Ascending aorta (tissue), 2 donors: ENCODE measurements around the gene SLAMF8. TPM values are rescaled to one million over a fixed set of nuclear protein-coding genes. Genes with fewer than 3 reads are reported as not detected.

Source experiments
- DNase-seq, 2 donors: peaks; one replicate each; pipeline ENCODE4 v3.0.0-alpha.2; 2019; ENCODE audit warnings: low spot score in 2 of 2
- H3K27ac ChIP-seq, 2 donors: fragments of 200-600 bp; sonication (generic); one replicate each; pipeline ENCODE4 v1.5.1; 2016 to 2017; ENCODE audit warnings: mild to moderate bottlenecking in 1 of 2
- H3K27me3 ChIP-seq: fragments of 200-600 bp; sonication (generic); one replicate; pipeline ENCODE4 v1.5.1; 2017
- H3K36me3 ChIP-seq, 2 donors: fragments of 200-600 bp; sonication (generic); one replicate each; pipeline ENCODE4 v1.5.1; 2016
- H3K4me1 ChIP-seq, 2 donors: fragments of 200-600 bp; sonication (generic); one replicate each; pipeline ENCODE4 v1.5.1; 2016 to 2017; ENCODE audit warnings: mild to moderate bottlenecking in 1 of 2
- H3K4me3 ChIP-seq, 2 donors: fragments of 200-600 bp; sonication (generic); one replicate each; pipeline ENCODE4 v1.5.1; 2016 to 2017; ENCODE audit warnings: mild to moderate bottlenecking in 1 of 2
- H3K9me3 ChIP-seq, 2 donors: fragments of 200-600 bp; sonication (generic); one replicate each; pipeline ENCODE4 v1.5.1; 2016
- intact Hi-C: fragments of 100-400 bp; cut with DNase I; formaldehyde crosslinking; loops from one replicate; pipeline ENCODE4 v1.15.1; 2023
- total RNA-seq: library from RNA; depleted of rRNA; stranded (reverse); fragments of >200 nt; gene quantifications from one replicate; pipeline ENCODE4 v1.1.0, GENCODE V29; 2016
- TF ChIP-seq, protein P1 (sequence below), 3 experiments: fragments of 200-600 bp in 2 of 3; fragments of 450-650 bp in 1 of 3; sonication (generic) in 2 of 3; IDR thresholded peaks; one replicate each; pipeline ENCODE4 v1.5.1; 2016 to 2019; ENCODE audit warnings: antibody characterized with exemption in 3 of 3, mild to moderate bottlenecking in 1 of 3, moderate library complexity in 1 of 3

SLAMF8 gene
- total RNA-seq, 1 donor from 2014 or later, result 6.7 TPM

DNA sequence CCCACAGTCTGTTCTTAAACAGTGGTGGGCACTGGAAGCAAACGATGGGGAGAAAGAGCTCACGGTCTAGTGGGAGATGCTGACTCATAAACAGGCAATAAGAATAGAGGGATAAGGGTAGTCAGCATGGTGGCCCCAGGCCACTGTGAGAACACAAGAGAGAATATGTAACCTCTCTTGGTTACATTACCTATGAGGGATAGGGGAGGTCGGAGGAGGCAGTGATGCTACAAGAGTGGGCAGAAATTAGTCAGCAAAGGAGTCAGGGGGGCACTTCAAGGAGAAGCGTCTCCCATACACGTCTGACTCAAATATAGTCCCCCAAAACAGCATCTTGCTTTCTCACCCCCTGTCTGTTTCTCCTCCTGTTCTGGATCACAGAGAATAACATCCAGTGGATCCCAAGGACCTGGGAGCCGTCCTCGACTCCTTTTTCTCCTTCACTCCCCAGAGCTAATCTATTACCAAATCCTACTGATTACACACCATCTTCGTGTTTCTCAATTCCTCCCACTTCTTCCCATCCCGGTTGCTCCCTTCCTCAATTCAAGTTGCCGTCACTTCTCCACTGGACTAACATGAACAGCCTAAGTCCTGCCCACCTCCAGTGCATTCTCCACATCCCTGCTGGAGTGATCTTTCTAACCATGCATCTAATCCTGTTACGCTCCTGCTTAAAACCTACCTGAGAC lies 2.1 kb downstream of the SLAMF8 start:
- TF ChIP-seq, protein P1, sequence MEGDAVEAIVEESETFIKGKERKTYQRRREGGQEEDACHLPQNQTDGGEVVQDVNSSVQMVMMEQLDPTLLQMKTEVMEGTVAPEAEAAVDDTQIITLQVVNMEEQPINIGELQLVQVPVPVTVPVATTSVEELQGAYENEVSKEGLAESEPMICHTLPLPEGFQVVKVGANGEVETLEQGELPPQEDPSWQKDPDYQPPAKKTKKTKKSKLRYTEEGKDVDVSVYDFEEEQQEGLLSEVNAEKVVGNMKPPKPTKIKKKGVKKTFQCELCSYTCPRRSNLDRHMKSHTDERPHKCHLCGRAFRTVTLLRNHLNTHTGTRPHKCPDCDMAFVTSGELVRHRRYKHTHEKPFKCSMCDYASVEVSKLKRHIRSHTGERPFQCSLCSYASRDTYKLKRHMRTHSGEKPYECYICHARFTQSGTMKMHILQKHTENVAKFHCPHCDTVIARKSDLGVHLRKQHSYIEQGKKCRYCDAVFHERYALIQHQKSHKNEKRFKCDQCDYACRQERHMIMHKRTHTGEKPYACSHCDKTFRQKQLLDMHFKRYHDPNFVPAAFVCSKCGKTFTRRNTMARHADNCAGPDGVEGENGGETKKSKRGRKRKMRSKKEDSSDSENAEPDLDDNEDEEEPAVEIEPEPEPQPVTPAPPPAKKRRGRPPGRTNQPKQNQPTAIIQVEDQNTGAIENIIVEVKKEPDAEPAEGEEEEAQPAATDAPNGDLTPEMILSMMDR (IDR thresholded peaks at IDR 0.05), result no peak
- intact Hi-C loops, result no loop called here

DNA sequence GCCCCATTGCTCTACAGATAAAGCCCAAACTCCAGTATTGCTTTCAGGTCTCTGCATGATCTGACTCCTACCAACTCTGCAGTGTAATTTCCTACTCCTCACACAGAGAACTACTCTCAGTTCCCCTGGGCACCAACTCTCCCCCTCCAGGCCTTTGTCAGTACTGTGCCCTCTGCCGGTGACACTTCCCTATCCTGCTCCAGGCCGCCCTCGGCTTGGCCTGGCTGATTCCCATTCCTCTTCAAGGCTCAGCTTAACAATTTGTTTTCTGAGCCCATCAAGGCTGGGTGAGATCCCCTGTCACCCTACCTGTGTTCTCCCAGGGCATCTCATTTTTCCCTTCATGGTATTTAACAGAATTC lies 2.6 kb downstream of the SLAMF8 start:
- no peaks in the 10 kb centered on the region for H3K4me1 ChIP-seq
- intact Hi-C loops, result no loop called here
- peak in 1 of 2 donors; percentile 67 for DNase-seq
- no peak overlapping the region for H3K4me3 ChIP-seq
- no peaks in the 10 kb centered on the region for H3K36me3 ChIP-seq
- H3K9me3 ChIP-seq, result no peaks in the 10 kb centered on the region
- TF ChIP-seq, protein P1 (IDR thresholded peaks at IDR 0.05), result peak in 1 of 3 experiments; percentile 27
- H3K27me3 ChIP-seq, result no peaks in the 10 kb centered on the region
- no peak overlapping the region for H3K27ac ChIP-seq

More for the DNA sequence above, 2.1 kb downstream of the SLAMF8 start:
- Histone ChIP-seq H3K27me3 (no peaks in the 10 kb centered on the region), H3K27ac (no peak overlapping the region), H3K4me3 (no peak overlapping the region), H3K9me3 (no peaks in the 10 kb centered on the region), H3K4me1 (no peaks in the 10 kb centered on the region), H3K36me3 (no peaks in the 10 kb centered on the region)
- DNase-seq, result no peak

DNA sequence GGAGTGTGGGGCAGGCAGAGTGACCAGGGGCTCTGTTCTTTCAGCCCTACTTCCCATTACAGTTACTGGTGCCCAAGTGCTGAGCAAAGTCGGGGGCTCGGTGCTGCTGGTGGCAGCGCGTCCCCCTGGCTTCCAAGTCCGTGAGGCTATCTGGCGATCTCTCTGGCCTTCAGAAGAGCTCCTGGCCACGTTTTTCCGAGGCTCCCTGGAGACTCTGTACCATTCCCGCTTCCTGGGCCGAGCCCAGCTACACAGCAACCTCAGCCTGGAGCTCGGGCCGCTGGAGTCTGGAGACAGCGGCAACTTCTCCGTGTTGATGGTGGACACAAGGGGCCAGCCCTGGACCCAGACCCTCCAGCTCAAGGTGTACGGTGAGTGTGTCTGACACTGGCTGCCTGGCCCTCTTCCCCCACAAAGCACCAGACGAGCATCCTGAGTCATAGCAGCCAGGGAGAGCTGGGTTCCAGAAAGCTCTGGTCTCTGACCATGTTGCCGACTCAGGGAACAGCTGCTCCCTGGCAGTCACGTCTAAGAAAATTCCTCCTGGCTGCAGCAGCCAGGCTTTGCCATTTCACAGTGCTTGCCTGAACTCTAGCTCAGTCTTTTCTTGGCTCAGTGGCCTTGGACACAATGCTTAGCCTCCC lies 3.3 kb downstream of the SLAMF8 start:
- Histone ChIP-seq H3K9me3 (no peaks in the 10 kb centered on the region), H3K27ac (peak overlapping the region in 1 of 2 donors; percentile 22), H3K27me3 (no peaks in the 10 kb centered on the region), H3K4me1 (no peaks in the 10 kb centered on the region), H3K4me3 (no peak overlapping the region), H3K36me3 (no peaks in the 10 kb centered on the region)
- intact Hi-C loops, result no loop called here
- TF ChIP-seq, protein P1 (IDR thresholded peaks at IDR 0.05), result no peak
- DNase-seq, result no peak

DNA sequence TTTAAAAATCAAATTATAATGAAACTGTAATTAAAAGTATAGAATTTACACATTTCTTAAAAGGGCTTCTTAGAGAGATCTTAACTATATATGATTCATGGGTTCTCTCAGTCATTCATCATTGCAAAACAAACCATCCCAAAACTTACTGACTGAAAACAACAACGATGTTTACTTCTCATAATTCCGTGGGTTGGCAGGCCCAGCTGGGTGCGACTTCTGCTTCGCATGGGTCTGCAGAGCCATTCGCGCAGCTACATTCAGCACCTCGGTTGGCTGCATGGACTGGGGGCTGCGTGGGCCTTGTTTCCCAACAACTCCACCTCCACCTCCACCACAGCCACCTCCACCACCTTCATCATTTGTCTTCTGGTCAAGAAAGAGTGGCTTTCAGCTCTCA lies 4.0 kb downstream of the SLAMF8 start:
- no peaks in the 10 kb centered on the region for H3K4me1 ChIP-seq
- no peaks in the 10 kb centered on the region for H3K27me3 ChIP-seq
- H3K4me3 ChIP-seq, result no peak overlapping the region
- no peaks in the 10 kb centered on the region for H3K9me3 ChIP-seq
- H3K36me3 ChIP-seq, result peaks cover 0 to 4% of the 10 kb centered on the region in 2 donors
- intact Hi-C loops, result no loop called here
- TF ChIP-seq, protein P1 (IDR thresholded peaks at IDR 0.05), result no peak
- DNase-seq, result no peak
- H3K27ac ChIP-seq, result no peak overlapping the region

DNA sequence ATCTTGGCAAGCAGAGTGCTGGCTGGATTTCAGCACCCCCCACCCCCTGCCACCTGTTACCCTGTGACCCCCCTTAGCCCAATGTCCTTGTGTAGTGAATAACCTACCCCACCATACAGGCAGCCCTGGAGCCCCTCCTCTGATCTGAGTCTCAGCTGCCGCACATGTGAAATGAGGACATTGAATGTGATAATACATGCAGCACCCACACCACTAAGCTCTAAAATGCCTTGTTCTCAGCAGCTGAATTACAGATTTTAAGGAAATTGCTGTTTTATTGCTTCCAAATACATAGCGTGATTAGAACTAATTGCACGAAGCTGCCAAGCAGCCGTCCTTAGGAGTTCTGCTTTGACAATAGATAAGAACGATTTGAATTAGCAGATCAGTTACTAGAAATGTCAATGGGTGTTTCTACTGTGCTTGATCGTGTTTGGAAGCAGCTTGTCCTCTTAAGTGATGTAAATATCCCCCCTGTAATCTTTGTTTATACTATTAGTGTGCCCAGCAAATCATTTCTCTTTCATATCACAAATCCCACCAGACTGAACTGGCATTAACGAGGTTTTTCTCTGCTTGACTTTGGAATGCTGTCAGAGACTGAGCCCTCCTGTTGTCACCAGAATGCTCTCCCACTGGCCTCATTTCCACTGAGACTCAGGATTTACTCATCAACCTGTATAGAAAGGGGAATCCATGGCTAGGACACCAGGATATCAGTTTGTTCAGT lies 4.9 kb downstream of the SLAMF8 start:
- DNase-seq, result no peak
- no peaks in the 10 kb centered on the region for H3K9me3 ChIP-seq
- intact Hi-C loops, result no loop called here
- no peaks in the 10 kb centered on the region for H3K27me3 ChIP-seq
- no peak overlapping the region for H3K27ac ChIP-seq
- TF ChIP-seq, protein P1 (IDR thresholded peaks at IDR 0.05), result no peak
- no peak overlapping the region for H3K4me3 ChIP-seq
- peaks cover 0 to 4% of the 10 kb centered on the region in 2 donors for H3K36me3 ChIP-seq
- H3K4me1 ChIP-seq, result no peaks in the 10 kb centered on the region
